ENCODE results near the gene RCAN2. TPM values are rescaled to one million over a fixed set of nuclear protein-coding genes. Genes with fewer than 3 reads are reported as not detected.

Gene RCAN2
- total RNA-seq, 1 donor from 2014 or later, result 1.6 TPM

DNA sequence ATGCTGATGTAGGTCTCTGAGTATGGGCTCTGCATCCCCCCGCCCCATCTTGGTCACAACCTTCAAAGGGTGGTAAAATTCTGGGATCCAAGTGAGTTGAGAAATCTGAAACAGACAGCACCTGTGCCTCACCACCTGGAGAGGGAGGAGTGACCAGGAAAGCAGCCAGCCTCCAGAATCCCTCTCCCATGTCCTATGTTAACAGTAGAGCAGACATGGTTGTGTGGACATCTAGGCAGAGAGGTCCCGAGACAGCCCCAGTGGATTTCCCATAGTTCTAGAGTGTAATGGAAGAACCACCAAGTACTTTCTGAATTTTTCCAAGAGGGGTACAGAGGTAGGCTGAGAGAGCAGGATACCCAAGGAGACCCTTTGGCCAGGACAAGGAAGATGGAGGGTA is 216.7 kb downstream of the RCAN2 start:
- no peak overlapping the region for H3K4me3 ChIP-seq (ENCODE audit: low read length in 3 of 3)
- no peak overlapping the region for H3K9ac ChIP-seq (ENCODE audit: low read depth in 1 of 3, low read length in 3 of 3)
- H3K36me3 ChIP-seq (ENCODE audit: control insufficient read depth in 3 of 3, insufficient read depth in 3 of 3, low read length in 3 of 3), result no peaks in the 10 kb centered on the region
- no peak overlapping the region for H3K27ac ChIP-seq (ENCODE audit: low read depth, low read length)
- peaks cover 0 to 16% (median 5%) of the 10 kb centered on the region in 3 donors for H3K4me1 ChIP-seq (ENCODE audit: control insufficient read depth in 3 of 3, insufficient read depth in 3 of 3, low read length in 3 of 3)
- H3K27me3 ChIP-seq (ENCODE audit: control insufficient read depth in 3 of 3, insufficient read depth in 3 of 3, low read length in 3 of 3), result no peaks in the 10 kb centered on the region
- no peaks in the 10 kb centered on the region for H3K9me3 ChIP-seq (ENCODE audit: control insufficient read depth in 3 of 3, low read length in 3 of 3)

DNA sequence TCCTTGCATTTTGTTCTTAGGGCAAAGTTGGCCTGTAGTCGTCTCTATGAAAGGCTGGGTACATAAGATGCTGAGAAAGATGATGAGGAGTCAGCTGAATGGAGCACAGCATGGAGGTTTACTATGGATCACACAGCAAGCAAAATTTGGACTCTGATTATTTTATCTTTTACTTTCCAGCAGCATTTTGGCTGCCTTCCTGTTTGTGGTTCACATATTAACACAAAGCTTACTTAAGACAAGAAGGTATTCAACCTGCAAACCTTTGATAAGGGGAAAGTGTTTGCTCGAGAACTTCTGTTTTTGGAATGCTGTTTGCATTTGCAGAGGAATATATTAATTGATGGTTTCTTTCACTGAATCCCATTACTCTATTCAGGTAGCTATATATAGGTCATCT is 217.3 kb downstream of the RCAN2 start:
- no peak overlapping the region for H3K4me3 ChIP-seq (ENCODE audit: low read length in 3 of 3)
- no peaks in the 10 kb centered on the region for H3K9me3 ChIP-seq (ENCODE audit: control insufficient read depth in 3 of 3, low read length in 3 of 3)
- H3K27ac ChIP-seq (ENCODE audit: low read depth, low read length), result no peak overlapping the region
- no peaks in the 10 kb centered on the region for H3K36me3 ChIP-seq (ENCODE audit: control insufficient read depth in 3 of 3, insufficient read depth in 3 of 3, low read length in 3 of 3)
- no peaks in the 10 kb centered on the region for H3K27me3 ChIP-seq (ENCODE audit: control insufficient read depth in 3 of 3, insufficient read depth in 3 of 3, low read length in 3 of 3)
- H3K9ac ChIP-seq (ENCODE audit: low read depth in 1 of 3, low read length in 3 of 3), result no peak overlapping the region
- H3K4me1 ChIP-seq (ENCODE audit: control insufficient read depth in 3 of 3, insufficient read depth in 3 of 3, low read length in 3 of 3), result peaks cover 0 to 12% (median 4%) of the 10 kb centered on the region in 3 donors

DNA sequence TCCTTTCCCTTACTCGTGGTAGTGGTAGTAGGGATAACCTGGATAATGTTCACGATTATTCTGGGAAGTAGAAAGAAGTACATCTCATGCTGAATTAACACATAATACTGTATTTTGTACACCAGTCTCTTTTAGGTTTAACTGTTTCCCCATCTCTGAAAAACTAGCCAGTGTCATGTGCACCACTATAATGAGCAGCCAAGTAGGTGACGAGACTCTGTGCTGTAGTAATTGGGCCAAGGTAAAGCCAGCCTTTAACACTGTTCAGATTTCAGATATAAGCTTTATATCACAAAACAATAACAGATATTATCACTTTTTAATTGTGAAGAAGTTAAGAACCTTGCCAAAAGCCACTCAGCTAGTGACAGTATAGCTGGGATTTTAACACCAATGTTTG is 219.5 kb downstream of the RCAN2 start:
- no peak overlapping the region for H3K9ac ChIP-seq (ENCODE audit: low read depth in 1 of 3, low read length in 3 of 3)
- H3K4me3 ChIP-seq (ENCODE audit: low read length in 3 of 3), result no peak overlapping the region
- no peak overlapping the region for H3K27ac ChIP-seq (ENCODE audit: low read depth, low read length)
- H3K36me3 ChIP-seq (ENCODE audit: control insufficient read depth in 3 of 3, insufficient read depth in 3 of 3, low read length in 3 of 3), result no peaks in the 10 kb centered on the region
- H3K9me3 ChIP-seq (ENCODE audit: control insufficient read depth in 3 of 3, low read length in 3 of 3), result no peaks in the 10 kb centered on the region
- H3K4me1 ChIP-seq (ENCODE audit: control insufficient read depth in 3 of 3, insufficient read depth in 3 of 3, low read length in 3 of 3), result peaks cover 0 to 12% (median 4%) of the 10 kb centered on the region in 3 donors
- H3K27me3 ChIP-seq (ENCODE audit: control insufficient read depth in 3 of 3, insufficient read depth in 3 of 3, low read length in 3 of 3), result no peaks in the 10 kb centered on the region

DNA sequence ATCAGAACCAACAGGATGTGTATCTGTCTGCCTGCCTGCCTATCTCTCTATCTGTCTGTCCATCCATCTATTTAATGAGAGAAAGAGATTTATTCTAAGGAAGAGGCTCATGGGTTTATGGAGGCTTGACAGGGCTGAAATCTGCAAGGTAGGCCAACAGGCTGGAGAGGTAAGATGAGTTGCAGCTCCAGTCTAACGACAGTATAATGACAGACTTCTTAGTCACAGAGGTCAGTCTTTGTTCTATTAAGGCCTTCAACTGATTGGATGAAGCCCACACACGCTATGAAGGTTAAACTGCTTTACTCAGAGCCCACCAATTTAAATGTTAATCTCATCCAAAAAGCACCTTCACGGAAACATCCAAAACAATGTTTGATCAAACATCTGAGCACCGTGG is 220.1 kb downstream of the RCAN2 start:
- Histone ChIP-seq H3K9ac (ENCODE audit: low read depth in 1 of 3, low read length in 3 of 3) (no peak overlapping the region), H3K4me3 (ENCODE audit: low read length in 3 of 3) (no peak overlapping the region), H3K27ac (ENCODE audit: low read depth, low read length) (no peak overlapping the region), H3K36me3 (ENCODE audit: control insufficient read depth in 3 of 3, insufficient read depth in 3 of 3, low read length in 3 of 3) (no peaks in the 10 kb centered on the region), H3K27me3 (ENCODE audit: control insufficient read depth in 3 of 3, insufficient read depth in 3 of 3, low read length in 3 of 3) (no peaks in the 10 kb centered on the region), H3K4me1 (ENCODE audit: control insufficient read depth in 3 of 3, insufficient read depth in 3 of 3, low read length in 3 of 3) (peaks cover 0 to 12% (median 4%) of the 10 kb centered on the region in 3 donors), H3K9me3 (ENCODE audit: control insufficient read depth in 3 of 3, low read length in 3 of 3) (no peaks in the 10 kb centered on the region)

DNA sequence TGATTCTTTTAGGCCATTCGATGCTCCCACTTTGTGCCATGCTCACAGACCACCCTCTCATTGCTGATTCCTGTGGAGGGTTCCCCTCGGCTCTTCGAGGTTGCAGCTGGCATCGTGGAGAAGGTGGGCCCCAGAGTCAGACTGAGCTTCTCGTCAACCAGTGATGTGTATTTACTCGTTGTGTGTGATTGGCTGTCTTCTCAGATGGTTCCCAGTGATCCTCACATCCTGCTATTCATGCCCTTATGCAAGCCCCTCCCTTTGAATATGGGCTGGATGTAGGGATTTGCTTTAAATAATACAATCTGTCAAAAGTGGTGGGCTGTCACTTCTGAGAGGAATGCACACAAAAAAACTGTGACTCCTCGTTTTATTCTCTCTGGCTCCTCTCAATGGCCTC is 220.9 kb downstream of the RCAN2 start:
- Histone ChIP-seq H3K27ac (ENCODE audit: low read depth, low read length) (no peak overlapping the region), H3K36me3 (ENCODE audit: control insufficient read depth in 3 of 3, insufficient read depth in 3 of 3, low read length in 3 of 3) (no peaks in the 10 kb centered on the region), H3K27me3 (ENCODE audit: control insufficient read depth in 3 of 3, insufficient read depth in 3 of 3, low read length in 3 of 3) (no peaks in the 10 kb centered on the region), H3K9ac (ENCODE audit: low read depth in 1 of 3, low read length in 3 of 3) (no peak overlapping the region), H3K9me3 (ENCODE audit: control insufficient read depth in 3 of 3, low read length in 3 of 3) (no peaks in the 10 kb centered on the region), H3K4me1 (ENCODE audit: control insufficient read depth in 3 of 3, insufficient read depth in 3 of 3, low read length in 3 of 3) (peaks cover 0 to 12% (median 4%) of the 10 kb centered on the region in 3 donors), H3K4me3 (ENCODE audit: low read length in 3 of 3) (no peak overlapping the region)

DNA sequence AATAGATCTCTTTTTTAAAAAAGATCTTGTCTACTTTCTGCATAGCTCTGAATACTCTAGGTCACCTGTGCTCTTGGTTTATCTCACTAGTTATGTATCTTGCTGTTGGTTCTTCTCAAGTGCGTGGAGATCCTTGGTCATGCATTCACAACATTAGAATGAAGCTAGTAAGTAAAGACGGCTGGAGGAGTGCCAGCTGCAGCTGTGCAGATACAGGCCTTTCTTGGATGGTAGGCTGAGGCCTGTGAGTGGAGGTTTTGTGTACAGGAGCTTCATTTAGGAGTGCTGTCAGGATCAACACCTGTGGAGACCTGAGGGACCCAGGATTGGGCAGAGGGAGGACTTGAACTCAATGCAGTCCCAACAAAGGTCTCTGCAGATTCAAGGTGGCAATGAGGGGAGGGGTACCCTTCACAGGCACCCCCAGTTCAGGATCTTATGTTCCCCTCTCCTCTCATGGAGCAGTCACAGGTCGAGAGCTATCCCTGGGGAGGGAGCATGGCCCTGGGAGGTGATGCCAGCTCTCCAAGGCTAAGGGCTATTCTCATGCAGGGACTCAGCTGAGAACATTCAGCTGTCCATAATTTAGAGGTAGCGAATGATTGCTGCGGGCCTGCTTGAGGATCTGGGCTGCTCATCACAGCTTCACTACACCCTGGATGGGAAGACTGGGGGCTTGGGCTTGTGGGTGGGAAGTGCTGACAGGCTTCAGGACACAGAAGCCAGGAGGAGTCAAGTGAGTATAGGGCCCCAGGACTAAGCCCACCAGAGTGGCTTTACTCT is 221.6 kb downstream of the RCAN2 start:
- no peak overlapping the region for H3K4me3 ChIP-seq (ENCODE audit: low read length in 3 of 3)
- H3K9ac ChIP-seq (ENCODE audit: low read depth in 1 of 3, low read length in 3 of 3), result no peak overlapping the region
- H3K9me3 ChIP-seq (ENCODE audit: control insufficient read depth in 3 of 3, low read length in 3 of 3), result no peaks in the 10 kb centered on the region
- H3K27ac ChIP-seq (ENCODE audit: low read depth, low read length), result no peak overlapping the region
- H3K4me1 ChIP-seq (ENCODE audit: control insufficient read depth in 3 of 3, insufficient read depth in 3 of 3, low read length in 3 of 3), result peaks cover 0 to 12% (median 5%) of the 10 kb centered on the region in 3 donors
- H3K36me3 ChIP-seq (ENCODE audit: control insufficient read depth in 3 of 3, insufficient read depth in 3 of 3, low read length in 3 of 3), result no peaks in the 10 kb centered on the region
- no peaks in the 10 kb centered on the region for H3K27me3 ChIP-seq (ENCODE audit: control insufficient read depth in 3 of 3, insufficient read depth in 3 of 3, low read length in 3 of 3)

DNA sequence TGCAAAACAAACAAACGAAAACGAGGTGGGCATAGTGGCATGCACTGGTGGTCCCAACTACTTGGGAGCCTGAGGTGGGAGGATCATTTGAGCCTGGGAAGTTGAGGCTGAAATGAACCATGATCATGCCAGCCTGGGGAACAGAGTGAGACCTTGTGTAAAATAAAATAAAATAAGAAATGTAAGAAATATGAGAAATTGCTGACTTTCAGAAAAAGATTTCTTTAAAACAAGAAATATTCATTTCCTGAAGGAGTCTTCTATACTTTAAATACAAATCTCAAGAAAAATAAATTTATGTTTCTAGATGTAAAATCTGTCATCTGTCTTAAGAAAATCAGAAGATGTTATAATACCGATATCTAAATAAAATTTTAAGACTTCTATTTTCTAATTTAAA is 223.7 kb downstream of the RCAN2 start:
- Histone ChIP-seq H3K27me3 (ENCODE audit: control insufficient read depth in 3 of 3, insufficient read depth in 3 of 3, low read length in 3 of 3) (no peaks in the 10 kb centered on the region), H3K36me3 (ENCODE audit: control insufficient read depth in 3 of 3, insufficient read depth in 3 of 3, low read length in 3 of 3) (no peaks in the 10 kb centered on the region), H3K27ac (ENCODE audit: low read depth, low read length) (no peak overlapping the region), H3K9me3 (ENCODE audit: control insufficient read depth in 3 of 3, low read length in 3 of 3) (no peaks in the 10 kb centered on the region), H3K4me1 (ENCODE audit: control insufficient read depth in 3 of 3, insufficient read depth in 3 of 3, low read length in 3 of 3) (peaks cover 5 to 15% (median 12%) of the 10 kb centered on the region in 3 donors), H3K9ac (ENCODE audit: low read depth in 1 of 3, low read length in 3 of 3) (no peak overlapping the region), H3K4me3 (ENCODE audit: low read length in 3 of 3) (no peak overlapping the region)

DNA sequence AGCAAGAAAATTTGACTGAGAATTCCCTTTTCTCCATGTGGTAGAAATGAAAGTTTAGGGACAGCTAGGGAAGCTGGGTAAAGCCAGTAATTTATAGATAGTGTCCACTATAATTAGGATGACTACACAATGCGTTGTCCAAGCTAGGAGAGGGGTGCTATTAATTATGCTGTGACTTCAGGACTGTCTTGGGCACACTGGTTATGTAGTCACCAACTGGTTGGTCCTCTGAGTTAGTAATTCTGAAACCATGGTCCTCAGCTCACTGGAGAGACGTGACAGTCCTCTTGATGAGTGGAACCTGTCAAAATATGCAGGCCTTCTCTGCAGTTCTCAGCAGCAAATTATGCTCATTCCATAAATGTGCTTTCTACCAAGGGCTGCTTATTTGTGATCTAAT is 225.9 kb downstream of the RCAN2 start:
- no peaks in the 10 kb centered on the region for H3K27me3 ChIP-seq (ENCODE audit: control insufficient read depth in 3 of 3, insufficient read depth in 3 of 3, low read length in 3 of 3)
- no peaks in the 10 kb centered on the region for H3K9me3 ChIP-seq (ENCODE audit: control insufficient read depth in 3 of 3, low read length in 3 of 3)
- H3K4me1 ChIP-seq (ENCODE audit: control insufficient read depth in 3 of 3, insufficient read depth in 3 of 3, low read length in 3 of 3), result peaks cover 5 to 12% (median 8%) of the 10 kb centered on the region in 3 donors
- no peak overlapping the region for H3K9ac ChIP-seq (ENCODE audit: low read depth in 1 of 3, low read length in 3 of 3)
- H3K36me3 ChIP-seq (ENCODE audit: control insufficient read depth in 3 of 3, insufficient read depth in 3 of 3, low read length in 3 of 3), result no peaks in the 10 kb centered on the region
- H3K27ac ChIP-seq (ENCODE audit: low read depth, low read length), result no peak overlapping the region
- H3K4me3 ChIP-seq (ENCODE audit: low read length in 3 of 3), result no peak overlapping the region

DNA sequence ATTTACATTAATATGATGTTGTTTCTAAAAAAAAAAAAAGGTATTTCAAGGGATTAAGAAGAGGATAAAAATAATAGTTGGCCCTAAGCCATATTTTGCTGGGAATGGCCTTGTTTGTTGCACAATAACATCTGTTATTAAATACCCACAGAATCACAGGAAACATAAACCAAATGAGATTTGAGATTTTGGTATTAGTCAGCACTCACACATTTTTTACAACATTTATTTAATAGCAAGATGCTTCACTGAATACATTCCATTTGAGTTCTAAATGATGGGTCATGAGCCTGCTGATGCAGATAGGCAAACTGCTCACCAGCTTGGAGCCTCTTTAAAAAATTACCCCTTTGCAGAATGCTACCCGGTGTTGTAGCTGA is 227.6 kb downstream of the RCAN2 start:
- peaks cover 4 to 12% (median 5%) of the 10 kb centered on the region in 3 donors for H3K4me1 ChIP-seq (ENCODE audit: control insufficient read depth in 3 of 3, insufficient read depth in 3 of 3, low read length in 3 of 3)
- no peak overlapping the region for H3K27ac ChIP-seq (ENCODE audit: low read depth, low read length)
- H3K9ac ChIP-seq (ENCODE audit: low read depth in 1 of 3, low read length in 3 of 3), result no peak overlapping the region
- H3K4me3 ChIP-seq (ENCODE audit: low read length in 3 of 3), result no peak overlapping the region
- no peaks in the 10 kb centered on the region for H3K36me3 ChIP-seq (ENCODE audit: control insufficient read depth in 3 of 3, insufficient read depth in 3 of 3, low read length in 3 of 3)
- H3K9me3 ChIP-seq (ENCODE audit: control insufficient read depth in 3 of 3, low read length in 3 of 3), result no peaks in the 10 kb centered on the region
- no peaks in the 10 kb centered on the region for H3K27me3 ChIP-seq (ENCODE audit: control insufficient read depth in 3 of 3, insufficient read depth in 3 of 3, low read length in 3 of 3)

DNA sequence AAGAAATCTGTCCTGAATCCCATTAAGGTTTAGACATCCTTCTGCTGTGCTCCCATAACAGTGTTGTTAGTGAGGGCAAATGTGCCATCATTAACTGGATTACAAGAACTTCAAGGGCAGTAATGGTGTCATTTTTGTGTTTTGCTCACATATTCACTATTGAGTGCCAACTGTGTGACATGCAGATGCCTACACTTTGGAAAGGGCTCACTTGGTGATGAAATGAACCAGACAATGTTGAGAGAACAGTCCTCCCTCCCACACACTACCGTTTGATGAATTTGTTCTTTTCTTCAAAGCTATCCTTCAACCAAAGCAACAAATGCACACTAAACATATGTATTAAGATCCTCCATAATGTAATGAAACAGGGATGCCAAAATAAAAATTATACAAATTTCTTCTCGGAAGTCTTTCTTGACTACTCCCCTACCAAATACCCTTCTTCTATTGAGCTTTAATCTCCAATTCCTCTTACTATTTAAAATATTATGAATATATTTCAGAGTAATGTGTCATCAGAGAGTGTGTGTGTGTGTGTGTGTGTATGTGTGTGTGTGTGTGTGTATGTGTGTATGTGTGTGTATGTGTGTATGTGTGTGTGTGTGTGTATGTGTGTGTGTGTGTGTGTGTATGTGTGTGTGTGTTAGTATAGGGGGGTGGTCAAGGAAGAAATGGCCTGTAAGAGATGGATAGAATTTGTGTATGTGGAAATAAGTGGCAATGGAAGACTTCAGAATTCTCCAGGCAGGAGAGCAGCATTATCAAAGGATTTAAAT is 228.1 kb downstream of the RCAN2 start:
- Histone ChIP-seq H3K4me1 (ENCODE audit: control insufficient read depth in 3 of 3, insufficient read depth in 3 of 3, low read length in 3 of 3) (peaks cover 4 to 12% (median 5%) of the 10 kb centered on the region in 3 donors), H3K36me3 (ENCODE audit: control insufficient read depth in 3 of 3, insufficient read depth in 3 of 3, low read length in 3 of 3) (no peaks in the 10 kb centered on the region), H3K9ac (ENCODE audit: low read depth in 1 of 3, low read length in 3 of 3) (no peak overlapping the region), H3K4me3 (ENCODE audit: low read length in 3 of 3) (no peak overlapping the region), H3K9me3 (ENCODE audit: control insufficient read depth in 3 of 3, low read length in 3 of 3) (no peaks in the 10 kb centered on the region), H3K27ac (ENCODE audit: low read depth, low read length) (no peak overlapping the region), H3K27me3 (ENCODE audit: control insufficient read depth in 3 of 3, insufficient read depth in 3 of 3, low read length in 3 of 3) (no peaks in the 10 kb centered on the region)

All from skeletal muscle tissue (tissue), 4 donors.